ENCODE results near the gene PTCD3.

PTCD3 gene

GRCh38 chr2:86147793-86148192 is 41.8 kb downstream of the PTCD3 start:
- no peak for FAIRE-seq

- FAIRE-seq: no peak
Observed at GRCh38 chr2:86150502-86150901, 44.5 kb downstream of the PTCD3 start.

- FAIRE-seq: no peak
Observed at GRCh38 chr2:86157009-86157556, 51.0 kb downstream of the PTCD3 start.

- no peak for FAIRE-seq
Observed at GRCh38 chr2:86158286-86158685, 52.3 kb downstream of the PTCD3 start.

- FAIRE-seq: no peak
Observed at GRCh38 chr2:86160156-86160952, 54.3 kb downstream of the PTCD3 start.

GRCh38 chr2:86170449-86170848 is 64.4 kb downstream of the PTCD3 start:
- FAIRE-seq: no peak

- no peak for FAIRE-seq
Observed at GRCh38 chr2:86171295-86171694, 65.3 kb downstream of the PTCD3 start.

- FAIRE-seq: no peak
Observed at GRCh38 chr2:86172610-86173009, 66.6 kb downstream of the PTCD3 start.

GRCh38 chr2:86174445-86174844 is 68.4 kb downstream of the PTCD3 start:
- FAIRE-seq: no peak

GRCh38 chr2:86175828-86176227 is 69.8 kb downstream of the PTCD3 start:
- no peak for FAIRE-seq

GRCh38 chr2:86176597-86176996 is 70.6 kb downstream of the PTCD3 start:
- FAIRE-seq: no peak

GRCh38 chr2:86185517-86186212 is 79.6 kb downstream of the PTCD3 start:
- no peak for FAIRE-seq

- no peak for FAIRE-seq
Observed at GRCh38 chr2:86186431-86186830, 80.4 kb downstream of the PTCD3 start.

- FAIRE-seq: no peak
Observed at GRCh38 chr2:86189782-86190416, 83.9 kb downstream of the PTCD3 start.
